ENCODE results near the gene FSHR.

Gene FSHR

GRCh38 chr2:49154140-49154539 lies at the start of gene FSHR:
Gene FSHR (minus strand): TSS chr2:49154515. CDS start chr2:49154417, 98 bp downstream.
- no peak for DNase-seq

- DNase-seq, result no peak
Observed at GRCh38 chr2:49199266-49199665, 45.0 kb upstream of the FSHR start.

GRCh38 chr2:49194701-49195100 lies 40.4 kb upstream of the FSHR start:
- DNase-seq, result no peak

GRCh38 chr2:49192036-49192435 lies 37.7 kb upstream of the FSHR start:
- DNase-seq, result no peak

- no peak for DNase-seq
Observed at GRCh38 chr2:49189512-49190225, 35.4 kb upstream of the FSHR start.

- DNase-seq, result no peak
Observed at GRCh38 chr2:49186050-49186648, 31.8 kb upstream of the FSHR start.

- no peak for DNase-seq
Observed at GRCh38 chr2:49178656-49179055, 24.3 kb upstream of the FSHR start.

- DNase-seq, result no peak
Observed at GRCh38 chr2:49177194-49177593, 22.9 kb upstream of the FSHR start.

- no peak for DNase-seq
Observed at GRCh38 chr2:49175831-49176230, 21.5 kb upstream of the FSHR start.

- DNase-seq, result no peak
Observed at GRCh38 chr2:49174750-49175149, 20.4 kb upstream of the FSHR start.

GRCh38 chr2:49167131-49167530 lies 12.8 kb upstream of the FSHR start:
- DNase-seq, result no peak

GRCh38 chr2:49165662-49166061 lies 11.3 kb upstream of the FSHR start:
- DNase-seq, result no peak

GRCh38 chr2:49164729-49165128 lies 10.4 kb upstream of the FSHR start:
- DNase-seq, result no peak

- DNase-seq, result no peak
Observed at GRCh38 chr2:49162151-49162550, 7.8 kb upstream of the FSHR start.

- DNase-seq, result no peak
Observed at GRCh38 chr2:49154891-49155290, 576 bp upstream of the FSHR start.

GRCh38 chr2:49153252-49153651 lies 1.1 kb downstream of the FSHR start:
- DNase-seq, result no peak

- DNase-seq, result no peak
Observed at GRCh38 chr2:49152824-49153223, 1.5 kb downstream of the FSHR start.

- no peak for DNase-seq
Observed at GRCh38 chr2:49146401-49146800, 7.9 kb downstream of the FSHR start.

- DNase-seq, result no peak
Observed at GRCh38 chr2:49131801-49132200, 22.5 kb downstream of the FSHR start.

- no peak for DNase-seq
Observed at GRCh38 chr2:49129034-49129433, 25.3 kb downstream of the FSHR start.

- no peak for DNase-seq
Observed at GRCh38 chr2:49123600-49123999, 30.7 kb downstream of the FSHR start.

- DNase-seq, result no peak
Observed at GRCh38 chr2:49122107-49122506, 32.2 kb downstream of the FSHR start.

- DNase-seq, result no peak
Observed at GRCh38 chr2:49113046-49113445, 41.3 kb downstream of the FSHR start.

GRCh38 chr2:49111456-49111855 lies 42.9 kb downstream of the FSHR start:
- no peak for DNase-seq

- DNase-seq, result no peak
Observed at GRCh38 chr2:49111006-49111405, 43.3 kb downstream of the FSHR start.

All from CD4-positive, alpha-beta T cell treated with Interleukin-4 for 4 hours (primary cell).